BE2C (cell line): ENCODE measurements around the gene METTL15.

Experiments
- DNase-seq: peaks from one replicate; pipeline ENCODE4 v3.0.0-alpha.2; 2020
- H3K27me3 ChIP-seq: fragments of 250-450 bp; sonication (Bioruptor Pico); 2 replicates; pipeline ENCODE4 v1.5.1; 2020; ENCODE audit warnings: mild to moderate bottlenecking
- H3K36me3 ChIP-seq: fragments of 250-450 bp; sonication (Bioruptor Pico); 2 replicates; pipeline ENCODE4 v1.5.1; 2020; ENCODE audit warnings: mild to moderate bottlenecking
- H3K4me1 ChIP-seq: fragments of 250-450 bp; sonication (Bioruptor Pico); 2 replicates; pipeline ENCODE4 v1.5.1; 2020
- H3K4me3 ChIP-seq: 2 replicates; pipeline ENCODE4 v1.5.1; 2011; ENCODE audit warnings: low read depth, low read length
- H3K9me3 ChIP-seq: fragments of 250-450 bp; sonication (Bioruptor Pico); 2 replicates; pipeline ENCODE4 v1.5.1; 2020
- TF ChIP-seq, protein P1 (sequence below): IDR thresholded peaks from 2 replicates; pipeline ENCODE4 v1.5.1; 2012; ENCODE audit warnings: mild to moderate bottlenecking, low read depth, low read length

METTL15 gene

DNA sequence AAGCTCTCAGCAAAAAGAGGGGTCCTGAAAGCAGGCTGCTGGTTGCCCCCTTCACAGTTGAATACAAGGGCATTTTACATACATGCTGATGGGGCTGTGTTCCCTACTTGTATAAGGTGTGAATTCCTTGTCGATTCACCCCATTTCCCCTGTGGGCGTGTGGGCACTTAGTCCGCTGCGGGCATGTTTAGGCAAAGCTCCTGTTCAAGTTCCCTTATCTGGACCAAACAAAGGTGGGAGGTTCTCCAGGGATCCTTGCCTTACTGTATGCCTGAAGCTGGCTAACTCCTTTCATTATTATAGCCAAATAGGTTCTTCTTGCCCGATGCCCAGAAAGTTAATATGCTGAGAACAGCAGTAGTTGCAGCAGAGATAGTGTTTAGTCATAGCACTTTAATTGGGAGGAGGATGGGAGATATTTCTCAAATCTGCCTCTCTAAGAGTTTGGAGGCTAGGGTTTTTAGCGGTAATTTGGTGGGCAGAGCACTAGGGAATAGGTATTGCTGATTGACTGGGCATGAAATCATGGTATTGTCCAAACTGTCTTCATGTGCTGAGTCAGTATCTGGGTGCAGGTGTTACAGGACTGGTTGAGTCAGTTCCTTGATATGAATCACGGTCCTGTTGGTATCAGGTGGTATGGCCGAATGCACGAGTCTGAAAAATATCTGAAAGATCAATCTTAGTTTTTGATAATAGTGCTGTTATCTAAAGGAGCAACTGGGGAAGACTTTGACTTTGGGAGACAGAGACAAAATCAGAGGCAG is 32.7 kb downstream of the METTL15 start:
- TF ChIP-seq, protein P1, sequence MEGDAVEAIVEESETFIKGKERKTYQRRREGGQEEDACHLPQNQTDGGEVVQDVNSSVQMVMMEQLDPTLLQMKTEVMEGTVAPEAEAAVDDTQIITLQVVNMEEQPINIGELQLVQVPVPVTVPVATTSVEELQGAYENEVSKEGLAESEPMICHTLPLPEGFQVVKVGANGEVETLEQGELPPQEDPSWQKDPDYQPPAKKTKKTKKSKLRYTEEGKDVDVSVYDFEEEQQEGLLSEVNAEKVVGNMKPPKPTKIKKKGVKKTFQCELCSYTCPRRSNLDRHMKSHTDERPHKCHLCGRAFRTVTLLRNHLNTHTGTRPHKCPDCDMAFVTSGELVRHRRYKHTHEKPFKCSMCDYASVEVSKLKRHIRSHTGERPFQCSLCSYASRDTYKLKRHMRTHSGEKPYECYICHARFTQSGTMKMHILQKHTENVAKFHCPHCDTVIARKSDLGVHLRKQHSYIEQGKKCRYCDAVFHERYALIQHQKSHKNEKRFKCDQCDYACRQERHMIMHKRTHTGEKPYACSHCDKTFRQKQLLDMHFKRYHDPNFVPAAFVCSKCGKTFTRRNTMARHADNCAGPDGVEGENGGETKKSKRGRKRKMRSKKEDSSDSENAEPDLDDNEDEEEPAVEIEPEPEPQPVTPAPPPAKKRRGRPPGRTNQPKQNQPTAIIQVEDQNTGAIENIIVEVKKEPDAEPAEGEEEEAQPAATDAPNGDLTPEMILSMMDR: no peak
- H3K27me3 ChIP-seq: no peaks in the 10 kb centered on the region
- H3K36me3 ChIP-seq: no peaks in the 10 kb centered on the region
- H3K9me3 ChIP-seq: no peaks in the 10 kb centered on the region
- H3K4me1 ChIP-seq: peaks cover 5% of the 10 kb centered on the region; the same call in 1 of the 2 replicates
- H3K4me3 ChIP-seq: no peak overlapping the region
- DNase-seq: no peak

DNA sequence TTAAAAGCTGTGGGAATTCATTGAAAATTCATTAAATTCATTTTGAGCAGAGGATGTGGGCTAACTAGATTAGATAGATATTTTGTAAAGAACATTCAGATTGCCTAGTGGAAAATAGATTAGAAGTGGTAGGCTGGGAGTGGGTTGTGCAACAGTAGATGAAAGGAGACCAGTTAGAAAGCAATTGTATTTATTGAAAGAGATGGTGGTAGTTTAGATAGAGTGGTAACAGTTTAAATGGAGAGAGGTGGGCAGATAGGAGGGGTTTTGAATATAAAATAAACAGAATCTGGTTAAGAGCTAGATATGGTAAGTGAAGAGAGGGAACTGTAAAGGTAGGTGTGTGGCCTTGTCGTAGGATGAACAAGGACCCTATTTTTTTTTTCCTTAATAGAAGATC is 34.5 kb downstream of the METTL15 start:
- Histone ChIP-seq H3K4me3 (no peak overlapping the region), H3K27me3 (no peaks in the 10 kb centered on the region), H3K4me1 (peaks cover 5% of the 10 kb centered on the region; the same call in 1 of the 2 replicates), H3K36me3 (no peaks in the 10 kb centered on the region), H3K9me3 (no peaks in the 10 kb centered on the region)
- DNase-seq: no peak
- TF ChIP-seq, protein P1: no peak

DNA sequence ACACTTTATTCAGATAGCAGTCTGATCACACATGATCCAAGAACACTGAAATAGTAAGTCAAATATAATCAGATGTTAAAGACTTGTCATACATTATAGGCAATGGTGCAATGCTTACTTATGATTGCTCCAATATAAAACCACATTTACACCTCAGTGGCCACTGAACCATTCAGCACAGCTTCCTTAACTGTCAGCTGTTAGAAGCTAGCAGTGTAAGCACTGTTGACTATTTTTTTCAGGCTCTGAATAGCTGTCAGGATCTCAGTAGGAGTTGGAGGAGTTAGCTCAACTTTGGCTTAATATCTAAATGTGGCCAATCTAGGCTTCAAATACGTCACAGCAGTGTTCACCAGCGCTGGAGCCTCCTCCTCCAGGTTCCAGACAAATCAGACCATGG is 36.6 kb downstream of the METTL15 start:
- Histone ChIP-seq H3K9me3 (no peaks in the 10 kb centered on the region), H3K36me3 (no peaks in the 10 kb centered on the region), H3K27me3 (no peaks in the 10 kb centered on the region), H3K4me1 (peaks cover 5% of the 10 kb centered on the region; the same call in 1 of the 2 replicates), H3K4me3 (no peak overlapping the region)
- TF ChIP-seq, protein P1: no peak
- no peak for DNase-seq

DNA sequence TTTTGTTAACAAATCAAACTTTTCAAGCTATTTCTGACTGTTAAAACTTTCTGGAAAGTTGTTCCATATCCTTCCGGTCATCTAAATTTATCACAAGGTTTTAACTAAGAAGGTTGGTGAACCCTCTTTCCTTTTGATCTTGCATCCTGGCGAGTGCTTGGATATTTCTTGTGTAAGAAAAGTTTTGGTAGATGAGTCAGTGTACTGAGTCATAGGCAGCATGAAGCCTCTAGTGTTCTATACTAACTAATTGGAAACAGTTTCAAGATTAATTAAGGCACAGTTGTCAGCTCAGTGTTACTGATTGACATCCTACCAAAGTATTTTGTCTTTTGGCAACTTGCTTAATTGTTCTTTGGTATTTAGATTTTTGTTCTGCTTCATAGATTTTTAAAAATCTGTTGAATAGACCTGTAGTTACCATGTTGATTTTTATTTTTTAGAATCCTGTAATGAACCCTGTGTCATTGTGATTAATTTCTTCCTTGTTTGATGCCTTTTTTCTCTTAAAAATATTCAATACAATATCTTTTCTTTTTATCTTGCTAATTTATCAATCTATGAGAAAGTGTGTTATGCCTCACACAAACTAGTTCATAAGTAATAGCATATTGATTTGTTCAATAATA is 38.0 kb downstream of the METTL15 start:
- Histone ChIP-seq H3K36me3 (no peaks in the 10 kb centered on the region), H3K4me3 (no peak overlapping the region), H3K4me1 (peaks cover 5% of the 10 kb centered on the region; the same call in 1 of the 2 replicates), H3K9me3 (no peaks in the 10 kb centered on the region), H3K27me3 (no peaks in the 10 kb centered on the region)
- DNase-seq: no peak
- TF ChIP-seq, protein P1: no peak

DNA sequence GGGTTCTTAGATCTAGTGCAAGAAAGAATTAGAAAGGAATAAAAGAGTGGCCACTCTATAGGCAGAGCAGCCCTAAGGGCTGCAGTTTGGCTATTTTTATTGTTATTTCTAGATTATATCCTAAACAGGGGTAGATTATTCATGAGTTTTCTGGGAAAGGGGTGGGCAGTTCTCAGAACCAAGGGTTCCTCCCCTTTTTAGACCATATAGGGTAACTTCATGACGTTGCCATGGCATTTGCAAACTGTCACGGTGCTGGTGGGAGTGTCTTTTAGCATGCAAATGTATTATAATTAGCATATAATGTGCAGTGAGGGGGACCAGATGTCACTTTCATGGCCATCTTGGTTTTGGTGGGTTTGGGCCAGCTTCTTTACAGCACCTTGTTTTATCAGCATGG is 44.6 kb downstream of the METTL15 start:
- DNase-seq: no peak
- H3K4me3 ChIP-seq: no peak overlapping the region
- no peaks in the 10 kb centered on the region for H3K36me3 ChIP-seq
- TF ChIP-seq, protein P1: no peak
- H3K4me1 ChIP-seq: no peaks in the 10 kb centered on the region
- no peaks in the 10 kb centered on the region for H3K9me3 ChIP-seq
- no peaks in the 10 kb centered on the region for H3K27me3 ChIP-seq

DNA sequence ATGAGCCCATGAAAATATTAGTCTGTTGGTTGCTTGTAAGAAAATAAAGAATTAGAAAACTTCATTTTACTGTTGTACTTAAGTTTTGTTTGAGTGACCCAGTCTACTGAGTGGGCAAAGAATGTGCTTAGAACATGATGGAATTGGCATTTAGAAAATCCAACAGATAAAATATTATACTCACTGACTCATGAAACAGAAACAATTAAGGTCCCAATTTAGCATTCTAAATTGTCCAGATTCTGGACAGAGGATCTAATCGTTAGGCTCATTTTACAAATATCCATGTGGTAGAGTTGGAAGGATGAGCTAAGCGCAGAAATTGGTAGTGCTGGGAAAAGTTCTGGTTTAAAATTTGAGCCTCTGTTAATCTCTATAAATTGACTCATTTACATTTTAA is 45.4 kb downstream of the METTL15 start:
- Histone ChIP-seq H3K4me3 (no peak overlapping the region), H3K4me1 (no peaks in the 10 kb centered on the region), H3K9me3 (no peaks in the 10 kb centered on the region), H3K27me3 (no peaks in the 10 kb centered on the region), H3K36me3 (no peaks in the 10 kb centered on the region)
- DNase-seq: no peak
- TF ChIP-seq, protein P1: no peak
